HAP-1 (cell line): ENCODE measurements around the gene TM2D3.

ENCODE experiments used
- DNase-seq, 2 experiments: peaks; one replicate each; pipeline ENCODE4 v3.0.0-alpha.2; 2016 to 2020; ENCODE audit warnings: low spot score in 2 of 2
- H3K27me3 ChIP-seq: fragments of 250-450 bp; sonication (Bioruptor Pico); 2 replicates; pipeline ENCODE4 v1.5.1; 2020; ENCODE audit warnings: low read depth, mild to moderate bottlenecking, moderate library complexity
- H3K36me3 ChIP-seq: fragments of 250-450 bp; sonication (Bioruptor Pico); replicated peaks from 2 replicates; pipeline ENCODE4 v1.5.1; 2020; ENCODE audit warnings: mild to moderate bottlenecking
- H3K4me1 ChIP-seq: fragments of 250-450 bp; sonication (Bioruptor Pico); 2 replicates; pipeline ENCODE4 v1.5.1; 2020; ENCODE audit warnings: mild to moderate bottlenecking
- H3K4me3 ChIP-seq: fragments of 250-450 bp; sonication (Bioruptor Pico); 2 replicates; pipeline ENCODE4 v1.5.1; 2020; ENCODE audit warnings: mild to moderate bottlenecking, moderate library complexity
- H3K9me3 ChIP-seq: fragments of 250-450 bp; sonication (Bioruptor Pico); 2 replicates; pipeline ENCODE4 v1.5.1; 2020; ENCODE audit warnings: mild to moderate bottlenecking, moderate library complexity
- in situ Hi-C: fragments of 300-500 bp; cut with MboI; formaldehyde crosslinking; loops from 3 replicates; pipeline ENCODE4 v1.14.3; 2020; ENCODE audit warnings: low sequenced_read_pairs, inconsistent platforms, mixed read lengths

Gene TM2D3

DNA sequence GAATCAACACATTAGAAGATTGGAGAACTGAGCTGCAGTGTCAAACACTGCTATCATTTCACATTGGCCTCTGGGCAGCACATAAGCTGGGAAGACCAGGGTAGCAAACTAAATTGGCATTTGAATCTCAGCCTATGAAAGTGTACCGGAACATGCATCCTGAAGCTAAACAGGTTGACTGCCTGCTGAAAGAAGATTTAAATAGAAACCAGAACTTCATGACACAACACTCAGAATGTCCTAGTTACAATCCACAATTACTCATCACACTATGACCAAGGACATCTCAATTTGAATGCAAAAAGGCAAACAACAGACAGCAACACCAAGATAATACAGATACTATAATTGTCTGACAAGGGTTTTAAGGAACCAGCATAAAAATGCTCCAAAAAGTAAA, 26.2 kb downstream of the TM2D3 start:
- H3K9me3 ChIP-seq: no peaks in the 10 kb centered on the region; the same call in 1 of the 2 replicates
- in situ Hi-C loops: no loop called here
- no peak for DNase-seq
- H3K36me3 ChIP-seq: no peaks in the 10 kb centered on the region
- no peaks in the 10 kb centered on the region for H3K27me3 ChIP-seq
- H3K4me3 ChIP-seq: no peak overlapping the region
- H3K4me1 ChIP-seq: no peaks in the 10 kb centered on the region

DNA sequence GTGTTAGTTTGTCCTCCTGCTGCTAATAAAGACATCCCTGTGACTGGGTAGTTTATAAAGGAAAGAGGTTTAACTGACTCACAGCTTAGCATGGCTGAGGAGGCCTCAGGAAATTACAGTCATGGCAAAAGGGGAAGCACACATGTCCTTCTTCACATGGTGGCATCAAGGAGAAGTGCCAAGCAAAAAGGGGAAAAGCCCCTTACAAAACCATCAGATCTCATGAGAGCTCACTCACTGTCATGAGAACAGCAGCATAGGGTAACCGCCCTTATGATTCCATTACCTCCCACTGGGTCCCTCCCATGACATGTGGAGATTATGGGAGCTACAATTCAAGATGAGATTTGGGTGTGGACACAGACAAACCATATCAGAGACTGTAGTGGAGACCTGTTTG, 27.0 kb downstream of the TM2D3 start:
- no peaks in the 10 kb centered on the region; the same call in 1 of the 2 replicates for H3K9me3 ChIP-seq
- no peaks in the 10 kb centered on the region for H3K36me3 ChIP-seq
- H3K4me3 ChIP-seq: no peak overlapping the region
- no peaks in the 10 kb centered on the region for H3K4me1 ChIP-seq
- in situ Hi-C loops: no loop called here
- DNase-seq: no peak
- H3K27me3 ChIP-seq: no peaks in the 10 kb centered on the region

DNA sequence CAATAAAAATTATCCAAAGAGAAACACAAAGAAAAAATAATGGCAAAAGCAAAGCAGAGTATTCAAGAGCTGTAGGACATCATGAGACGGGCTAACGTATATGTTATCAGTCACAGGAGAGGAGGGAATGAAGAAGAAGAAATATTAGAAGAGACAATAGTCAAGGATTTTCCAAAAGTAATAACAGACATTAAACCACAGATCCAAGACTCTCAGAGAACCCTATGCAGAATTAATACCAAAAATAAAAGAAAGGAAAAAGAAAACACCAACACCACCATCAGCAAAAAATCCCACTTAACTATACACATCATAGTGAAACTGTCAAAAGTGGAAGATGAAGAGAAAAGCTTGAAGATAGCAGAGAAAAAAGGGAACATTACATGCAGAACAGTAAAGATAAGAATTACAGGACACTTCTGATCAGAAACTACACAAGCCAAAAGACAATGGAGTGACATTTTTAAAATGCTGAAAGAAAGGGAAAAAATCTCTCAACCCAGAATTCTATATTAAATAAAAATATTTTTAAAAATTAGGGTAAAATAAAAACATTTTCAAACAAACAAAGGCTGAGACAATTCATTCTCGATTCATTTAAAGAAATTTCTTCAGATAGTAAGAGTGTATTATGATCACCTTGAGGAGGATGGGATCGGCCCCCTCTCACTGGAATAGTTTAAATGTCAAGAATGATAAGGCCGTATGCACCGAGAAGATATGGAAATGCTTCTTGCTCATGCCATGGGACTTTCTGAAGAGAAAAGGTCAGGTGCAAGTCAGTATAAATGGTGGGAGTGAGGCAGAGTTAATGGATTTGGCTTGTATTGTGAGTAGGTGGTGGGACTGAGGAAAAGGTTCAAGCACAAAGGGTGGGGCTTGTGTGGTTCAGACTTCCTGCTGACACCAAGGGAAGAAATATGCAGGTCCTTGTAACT, 28.5 kb downstream of the TM2D3 start:
- H3K4me3 ChIP-seq: no peak overlapping the region
- H3K9me3 ChIP-seq: no peaks in the 10 kb centered on the region; the same call in 1 of the 2 replicates
- in situ Hi-C loops: no loop called here
- DNase-seq: no peak
- H3K36me3 ChIP-seq: no peaks in the 10 kb centered on the region
- no peaks in the 10 kb centered on the region for H3K4me1 ChIP-seq
- H3K27me3 ChIP-seq: no peaks in the 10 kb centered on the region

DNA sequence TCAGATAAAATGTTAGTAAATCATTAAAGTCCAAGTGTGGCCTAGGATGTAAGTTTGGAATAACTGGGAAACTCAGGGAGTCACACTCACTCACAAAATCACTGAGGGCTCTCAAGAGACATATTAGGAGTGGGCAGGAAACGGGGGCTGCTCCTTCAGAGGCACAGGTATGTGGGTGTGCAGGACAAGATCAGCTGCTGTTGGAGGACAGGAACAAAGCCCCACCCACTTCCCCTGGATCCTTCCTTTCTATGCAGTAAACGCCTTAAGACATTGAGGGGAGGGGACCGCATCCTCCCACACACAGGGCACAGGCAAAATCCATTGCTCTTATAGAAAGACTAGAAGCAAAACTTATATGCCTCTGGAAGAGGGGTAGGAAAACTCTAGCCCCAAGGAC, 30.2 kb downstream of the TM2D3 start:
- Histone ChIP-seq H3K4me3 (no peak overlapping the region), H3K4me1 (no peaks in the 10 kb centered on the region), H3K36me3 (no peaks in the 10 kb centered on the region), H3K9me3 (no peaks in the 10 kb centered on the region; the same call in 1 of the 2 replicates), H3K27me3 (no peaks in the 10 kb centered on the region)
- no peak for DNase-seq
- in situ Hi-C loops: no loop called here

DNA sequence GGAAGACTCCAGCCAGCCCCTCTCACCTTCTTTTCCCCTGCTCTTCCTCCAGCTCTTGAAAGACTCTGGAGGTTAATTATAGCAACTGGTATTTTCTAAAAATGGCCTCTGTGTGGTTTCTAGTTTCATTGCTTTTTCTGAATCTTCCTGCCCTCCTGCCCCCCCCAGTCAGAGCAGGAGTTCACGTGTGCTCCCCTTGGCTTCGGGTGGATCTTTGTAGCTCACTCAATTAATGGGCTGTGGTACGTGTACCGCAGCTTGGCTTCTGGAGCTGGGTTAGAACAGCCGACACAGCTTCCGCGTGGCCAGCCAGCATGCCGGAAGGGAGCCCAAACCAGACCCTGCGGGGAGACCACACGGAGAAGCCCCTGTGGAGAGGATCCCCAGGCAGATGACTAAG, 31.5 kb downstream of the TM2D3 start:
- Histone ChIP-seq H3K27me3 (no peaks in the 10 kb centered on the region), H3K9me3 (no peaks in the 10 kb centered on the region; the same call in 1 of the 2 replicates), H3K36me3 (no peaks in the 10 kb centered on the region), H3K4me3 (no peak overlapping the region), H3K4me1 (no peaks in the 10 kb centered on the region)
- no peak for DNase-seq
- in situ Hi-C loops: no loop called here

DNA sequence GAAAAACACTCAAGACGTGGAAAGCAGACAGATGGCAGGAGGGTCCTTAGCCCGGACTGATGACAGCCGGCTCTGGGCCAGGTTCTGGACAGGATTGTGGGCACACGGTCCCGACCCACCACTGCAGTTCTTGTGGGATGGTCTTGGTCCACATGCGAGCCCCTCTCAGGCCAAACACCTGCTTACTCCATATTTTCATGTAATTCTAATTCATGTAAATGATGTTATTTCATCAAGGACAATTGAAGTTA, 32.6 kb downstream of the TM2D3 start:
- Histone ChIP-seq H3K27me3 (no peaks in the 10 kb centered on the region), H3K4me3 (no peak overlapping the region), H3K9me3 (no peaks in the 10 kb centered on the region; the same call in 1 of the 2 replicates), H3K36me3 (no peaks in the 10 kb centered on the region), H3K4me1 (no peaks in the 10 kb centered on the region)
- in situ Hi-C loops: no loop called here
- DNase-seq: no peak

DNA sequence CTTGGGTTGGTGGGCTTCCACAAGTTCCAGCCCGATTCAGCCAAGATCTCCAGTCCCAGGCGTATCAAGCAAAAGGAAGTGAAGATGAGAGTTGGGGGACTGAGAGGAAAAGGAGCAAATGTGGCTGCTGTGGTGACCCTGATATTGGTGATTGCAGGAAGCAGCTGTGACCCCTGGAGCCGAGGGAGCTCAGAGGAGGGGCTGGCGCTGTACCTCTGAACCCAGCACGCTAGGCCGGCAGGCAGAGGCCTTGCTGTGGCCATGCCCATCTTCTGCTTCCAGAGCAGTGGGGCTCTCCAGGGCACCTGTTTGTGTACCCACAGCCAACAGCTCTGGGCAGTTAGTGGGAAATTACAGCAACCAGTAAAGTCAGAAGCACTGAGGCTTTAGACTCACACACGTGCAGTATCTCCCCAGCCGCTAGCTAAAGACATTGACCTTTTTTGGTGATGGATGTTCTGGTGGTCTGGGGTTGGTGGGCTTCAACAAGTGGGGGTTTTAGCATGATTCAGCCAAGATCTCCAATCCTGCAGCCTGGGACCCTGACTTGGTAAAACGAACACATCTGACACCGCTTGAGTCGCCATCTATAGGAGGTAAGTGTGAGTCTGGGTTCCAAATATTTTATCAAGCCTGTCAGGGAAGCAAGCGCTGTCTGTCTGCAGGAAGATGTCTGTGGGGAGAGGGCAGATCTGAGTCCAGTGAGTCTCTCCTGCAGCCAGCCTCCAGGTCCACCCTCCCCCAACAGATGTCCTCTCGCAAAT, 33.1 kb downstream of the TM2D3 start:
- no peaks in the 10 kb centered on the region; the same call in 1 of the 2 replicates for H3K9me3 ChIP-seq
- no peaks in the 10 kb centered on the region for H3K4me1 ChIP-seq
- in situ Hi-C loops: no loop called here
- H3K36me3 ChIP-seq: no peaks in the 10 kb centered on the region
- DNase-seq: no peak
- no peak overlapping the region for H3K4me3 ChIP-seq
- no peaks in the 10 kb centered on the region for H3K27me3 ChIP-seq

DNA sequence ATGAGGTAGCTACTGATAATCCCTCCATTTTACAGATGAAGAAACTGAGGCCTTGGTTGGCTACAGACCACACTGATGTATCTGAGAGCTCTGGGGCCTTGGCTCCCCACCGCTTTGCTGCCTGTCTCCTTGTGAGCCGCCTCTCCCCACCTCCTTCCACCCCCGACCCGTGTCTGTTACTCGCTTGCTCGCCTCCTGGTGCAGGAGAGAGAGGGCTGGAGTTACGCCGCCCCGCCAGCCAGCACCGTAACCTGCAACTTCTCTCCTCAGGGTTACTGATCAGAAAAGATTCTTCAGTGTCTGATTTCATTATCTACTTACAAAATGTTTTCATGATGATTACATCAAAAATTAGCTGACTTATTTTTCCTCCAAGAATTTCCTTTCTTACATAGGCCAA, 34.1 kb downstream of the TM2D3 start:
- H3K27me3 ChIP-seq: no peaks in the 10 kb centered on the region
- in situ Hi-C loops: no loop called here
- no peaks in the 10 kb centered on the region for H3K36me3 ChIP-seq
- no peaks in the 10 kb centered on the region; the same call in 1 of the 2 replicates for H3K9me3 ChIP-seq
- DNase-seq: no peak
- H3K4me1 ChIP-seq: no peaks in the 10 kb centered on the region
- no peak overlapping the region for H3K4me3 ChIP-seq

DNA sequence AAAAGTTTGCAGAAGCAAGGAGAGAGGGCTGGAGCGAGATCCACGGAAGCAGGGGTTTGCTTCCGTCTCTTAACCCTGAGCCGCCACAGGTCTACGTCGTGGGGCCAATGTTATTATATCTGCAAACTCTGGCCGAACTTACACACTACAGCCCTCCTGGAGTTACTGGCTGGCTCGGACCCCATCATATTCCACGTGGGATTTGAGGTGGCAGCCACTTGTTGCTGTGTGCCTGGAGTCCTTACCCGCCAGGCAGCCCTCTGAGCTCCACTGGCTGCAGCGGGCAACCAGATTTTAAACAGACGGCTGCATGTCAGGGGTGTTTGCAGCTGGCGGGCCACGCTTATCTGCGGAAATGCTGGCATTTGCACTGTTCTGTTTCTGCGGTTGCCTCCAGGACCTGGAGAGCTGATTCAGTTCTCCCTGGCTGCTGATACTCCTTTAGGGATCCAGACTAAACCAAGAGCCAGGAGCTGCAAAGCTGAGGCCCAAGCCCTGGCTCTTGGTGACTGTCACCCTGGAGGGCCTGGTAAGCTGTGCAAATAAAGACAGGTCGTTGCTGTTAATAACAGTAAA, 34.7 kb downstream of the TM2D3 start:
- in situ Hi-C loops: no loop called here
- DNase-seq: no peak
- H3K4me3 ChIP-seq: no peak overlapping the region
- H3K9me3 ChIP-seq: no peaks in the 10 kb centered on the region
- H3K36me3 ChIP-seq: no peaks in the 10 kb centered on the region
- H3K27me3 ChIP-seq: no peaks in the 10 kb centered on the region
- no peaks in the 10 kb centered on the region for H3K4me1 ChIP-seq

DNA sequence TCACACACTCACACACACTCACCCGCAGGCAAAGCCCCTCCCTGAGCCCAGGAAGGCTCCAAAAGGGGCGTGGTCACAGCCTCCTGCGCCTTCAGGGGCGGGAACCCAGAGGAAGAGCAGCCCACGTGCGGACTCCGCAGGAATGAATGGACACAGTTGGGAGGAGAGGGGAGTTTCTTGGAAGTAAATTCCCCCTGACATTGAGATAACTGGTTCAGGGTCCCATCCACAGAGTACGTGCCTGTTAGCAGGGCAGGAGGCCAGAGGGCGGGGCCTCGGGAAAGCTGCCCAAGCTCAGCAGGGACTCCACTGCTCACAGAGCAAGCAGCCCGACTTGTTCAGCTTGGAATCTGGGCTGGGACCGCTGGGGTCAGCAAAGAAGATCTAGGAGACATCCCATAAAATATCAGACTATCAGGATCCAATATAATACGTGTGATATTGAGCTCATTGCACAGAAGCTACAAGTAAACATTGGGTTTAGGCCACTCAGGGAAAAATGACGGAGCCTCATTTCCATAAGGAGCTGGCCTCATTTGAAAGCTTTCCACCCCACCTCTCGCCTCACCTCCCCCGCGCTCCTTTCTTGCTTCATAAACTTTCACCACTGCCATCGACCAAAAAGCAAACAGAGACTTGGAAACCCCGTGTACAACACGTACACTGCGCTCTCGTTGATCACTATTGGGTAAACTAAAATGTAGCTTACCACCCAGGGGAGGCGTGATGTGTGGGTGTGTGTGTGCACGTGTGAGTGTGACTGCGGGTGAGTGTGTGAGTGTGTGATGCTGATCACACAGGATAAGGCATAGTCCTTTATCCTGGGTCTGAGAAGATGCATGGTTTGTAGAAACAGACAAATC, 36.0 kb downstream of the TM2D3 start:
- in situ Hi-C loops: no loop called here
- H3K36me3 ChIP-seq: no peaks in the 10 kb centered on the region
- no peak overlapping the region for H3K4me3 ChIP-seq
- no peaks in the 10 kb centered on the region for H3K9me3 ChIP-seq
- H3K4me1 ChIP-seq: no peaks in the 10 kb centered on the region
- peak in 1 of 2 experiments; percentile 51 for DNase-seq
- no peaks in the 10 kb centered on the region for H3K27me3 ChIP-seq

DNA sequence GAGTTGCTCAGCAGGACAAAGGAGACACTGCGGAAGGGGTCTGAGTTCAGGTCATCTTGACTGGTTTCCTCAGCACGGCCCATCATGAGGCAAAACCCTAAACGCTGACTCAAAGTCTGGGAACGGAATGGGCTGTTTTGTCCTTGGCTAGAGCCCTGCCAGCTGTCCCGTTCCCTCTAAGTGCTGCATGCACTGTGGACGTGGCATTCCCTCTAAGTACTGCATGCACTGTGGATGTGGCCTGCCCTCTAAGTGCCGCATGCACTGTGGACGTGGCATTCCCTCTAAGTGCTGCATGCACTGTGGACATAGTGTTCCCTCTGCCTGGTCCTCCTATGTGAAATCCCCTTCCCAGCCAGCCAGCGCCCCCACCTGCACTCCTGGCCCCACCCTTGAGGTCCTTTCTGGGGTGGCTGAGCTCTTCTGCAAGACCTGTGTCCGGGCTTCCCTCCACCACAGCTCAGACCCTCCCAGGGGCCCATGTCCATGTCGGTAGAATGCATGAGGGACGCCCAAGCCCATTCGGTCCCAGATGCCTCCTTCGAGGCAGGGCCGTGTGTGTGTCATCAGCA, 36.7 kb downstream of the TM2D3 start:
- no peak overlapping the region for H3K4me3 ChIP-seq
- no peaks in the 10 kb centered on the region for H3K9me3 ChIP-seq
- no peaks in the 10 kb centered on the region for H3K27me3 ChIP-seq
- no peak for DNase-seq
- no peaks in the 10 kb centered on the region for H3K4me1 ChIP-seq
- no peaks in the 10 kb centered on the region for H3K36me3 ChIP-seq
- in situ Hi-C loops: no loop called here

DNA sequence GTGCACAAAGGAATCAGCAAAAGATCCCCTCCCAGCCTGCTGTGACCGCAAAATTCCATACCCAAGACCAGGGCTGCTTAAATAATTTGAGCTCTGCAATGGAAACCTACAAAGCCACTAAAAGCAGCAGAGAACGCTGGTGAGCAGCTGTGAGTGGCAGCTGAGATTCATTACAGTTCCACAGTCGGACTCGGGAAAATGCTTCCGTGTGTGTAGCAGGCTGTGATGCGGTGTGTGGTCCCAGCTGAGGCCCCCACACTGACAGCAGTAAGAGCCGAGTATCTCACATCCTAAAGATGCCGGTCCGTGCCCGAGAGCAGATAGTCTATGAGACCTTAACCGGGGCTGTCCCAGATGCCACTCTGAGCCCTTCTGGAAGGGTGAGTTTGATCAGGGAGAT, 37.4 kb downstream of the TM2D3 start:
- H3K4me1 ChIP-seq: no peaks in the 10 kb centered on the region
- no peak overlapping the region for H3K4me3 ChIP-seq
- in situ Hi-C loops: no loop called here
- H3K9me3 ChIP-seq: no peaks in the 10 kb centered on the region
- H3K27me3 ChIP-seq: no peaks in the 10 kb centered on the region
- no peaks in the 10 kb centered on the region for H3K36me3 ChIP-seq
- no peak for DNase-seq

DNA sequence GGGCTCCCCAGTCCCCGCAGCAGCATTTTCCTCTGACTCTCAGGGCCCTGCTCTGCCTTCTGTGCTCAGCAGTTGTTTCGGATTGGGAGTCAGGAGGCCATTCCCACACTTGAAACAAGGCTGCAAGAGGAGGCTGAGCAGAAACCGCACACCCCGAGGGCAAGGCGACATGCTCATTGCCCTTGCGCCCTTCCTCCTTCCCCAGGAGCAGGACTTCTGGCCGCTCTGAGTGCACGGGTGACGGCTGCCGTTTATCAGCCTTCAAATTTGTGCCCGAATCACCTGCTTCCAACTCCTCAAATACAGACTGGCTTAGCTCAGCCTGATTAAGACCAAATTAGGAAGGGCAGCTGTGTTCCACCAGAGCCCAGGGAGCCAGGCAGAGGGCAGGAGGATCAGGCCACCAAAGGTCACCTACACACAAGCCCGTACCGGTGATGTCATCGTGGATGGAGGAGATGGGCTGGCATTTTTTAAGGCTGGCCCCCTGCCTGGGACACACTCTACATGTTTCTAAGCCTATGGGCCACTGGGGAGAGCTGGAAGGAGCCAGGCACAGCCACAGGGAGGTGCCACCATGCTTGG, 38.1 kb downstream of the TM2D3 start:
- no peak overlapping the region for H3K4me3 ChIP-seq
- DNase-seq: no peak
- in situ Hi-C loops: no loop called here
- no peaks in the 10 kb centered on the region for H3K36me3 ChIP-seq
- H3K9me3 ChIP-seq: no peaks in the 10 kb centered on the region
- no peaks in the 10 kb centered on the region for H3K4me1 ChIP-seq
- H3K27me3 ChIP-seq: no peaks in the 10 kb centered on the region
